GM23338 (cell line): ENCODE results near the gene SLC25A25. TPM values are rescaled to one million over a fixed set of nuclear protein-coding genes. Genes with fewer than 3 reads are reported as not detected.

Source experiments
- ATAC-seq: fragments of 200-7000 bp; cut with Tn5 transposase; 3 replicates; pipeline ENCODE4 v1.9.1; 2020
- DNase-seq: peaks from one replicate; pipeline ENCODE4 v3.0.0-alpha.2; 2015; ENCODE audit warnings: low spot score
- H2AFZ ChIP-seq: fragments of 200-600 bp; sonication (generic); 2 replicates; pipeline ENCODE4 v1.8.0; 2016; ENCODE audit warnings: antibody characterized with exemption, mild to moderate bottlenecking, moderate library complexity
- H3F3A ChIP-seq: fragments of 200-600 bp; sonication (generic); replicated peaks from 2 replicates; pipeline ENCODE4 v1.8.0; 2017; ENCODE audit warnings: antibody characterized with exemption, mixed run types, low read depth
- H3K27ac ChIP-seq: fragments of 200-600 bp; sonication (generic); 2 replicates; pipeline ENCODE4 v1.6.1; 2016; ENCODE audit warnings: low read depth
- H3K27me3 ChIP-seq: fragments of 200-600 bp; sonication (generic); 2 replicates; pipeline ENCODE4 v1.8.0; 2016; ENCODE audit warnings: mild to moderate bottlenecking, mixed run types, moderate library complexity; ENCODE audit not compliant: insufficient read depth
- H3K36me3 ChIP-seq: fragments of 200-600 bp; sonication (generic); 2 replicates; pipeline ENCODE4 v1.8.0; 2016; ENCODE audit warnings: mild to moderate bottlenecking; ENCODE audit not compliant: insufficient read depth
- H3K4me1 ChIP-seq: fragments of 200-600 bp; sonication (generic); 2 replicates; pipeline ENCODE4 v1.8.0; 2016; ENCODE audit warnings: mild to moderate bottlenecking, moderate library complexity; ENCODE audit not compliant: insufficient read depth
- H3K4me2 ChIP-seq: fragments of 200-600 bp; sonication (generic); 2 replicates; pipeline ENCODE4 v1.7.1; 2017; ENCODE audit warnings: mixed run types
- H3K4me3 ChIP-seq: fragments of 200-600 bp; sonication (generic); 2 replicates; pipeline ENCODE4 v1.6.1; 2016; ENCODE audit warnings: mixed run types
- H3K79me2 ChIP-seq: fragments of 200-600 bp; sonication (generic); replicated peaks from 2 replicates; pipeline ENCODE4 v1.8.0; 2017; ENCODE audit warnings: mild to moderate bottlenecking; ENCODE audit not compliant: insufficient read depth
- H3K9me2 ChIP-seq: fragments of 200-600 bp; sonication (generic); 2 replicates; pipeline ENCODE4 v1.8.0; 2017; ENCODE audit not compliant: insufficient read depth
- H4K20me1 ChIP-seq: fragments of 200-600 bp; sonication (generic); replicated peaks from 2 replicates; pipeline ENCODE4 v1.8.0; 2017; ENCODE audit warnings: mild to moderate bottlenecking; ENCODE audit not compliant: insufficient read depth
- H3K27ac Mint-ChIP-seq: 2 replicates; pipeline ENCODE4 v1.8.0; 2020; ENCODE audit warnings: inconsistent platforms, mild to moderate bottlenecking, moderate library complexity, mixed read lengths
- H3K27me3 Mint-ChIP-seq: 3 replicates; pipeline ENCODE4 v1.8.0; 2022; ENCODE audit warnings: low read depth, mild to moderate bottlenecking, moderate library complexity, mixed read lengths, inconsistent platforms; ENCODE audit not compliant: insufficient read depth, poor library complexity
- H3K36me3 Mint-ChIP-seq: 3 replicates; pipeline ENCODE4 v1.8.0; 2021; ENCODE audit warnings: low read depth, mild to moderate bottlenecking, inconsistent platforms, moderate library complexity, mixed read lengths
- H3K4me1 Mint-ChIP-seq: 3 replicates; pipeline ENCODE4 v1.8.0; 2020; ENCODE audit warnings: mild to moderate bottlenecking, inconsistent platforms, mixed read lengths
- H3K4me3 Mint-ChIP-seq: 3 replicates; pipeline ENCODE4 v1.8.0; 2021; ENCODE audit warnings: moderate library complexity, mild to moderate bottlenecking, inconsistent platforms, mixed read lengths
- H3K9me3 Mint-ChIP-seq: 3 replicates; pipeline ENCODE4 v1.8.0; 2020; ENCODE audit warnings: moderate library complexity, mild to moderate bottlenecking, inconsistent platforms, mixed read lengths
- CREB1 ChIP-seq: fragments of 250-450 bp; sonication (Bioruptor Pico); IDR thresholded peaks from 2 replicates; pipeline ENCODE4 v1.5.0; 2020; ENCODE audit warnings: low read depth, mild to moderate bottlenecking, moderate library complexity
- CTCF ChIP-seq, 2 experiments: fragments of 200-600 bp in 1 of 2; sonication (generic) in 1 of 2; conservative IDR thresholded peaks; 2 replicates each; pipeline versions ENCODE4 v1.5.1 to v1.6.1; 2016 to 2017; ENCODE audit warnings: antibody characterized with exemption in 2 of 2, low read depth in 2 of 2, mild to moderate bottlenecking in 2 of 2, moderate library complexity in 1 of 2
- JUNB ChIP-seq: IDR thresholded peaks from one replicate; pipeline ENCODE4 v1.6.1; 2016; ENCODE audit warnings: antibody characterized with exemption; ENCODE audit not compliant: unreplicated experiment
- NANOG ChIP-seq: IDR thresholded peaks from 2 replicates; pipeline ENCODE4 v1.6.1; 2016; ENCODE audit warnings: antibody characterized with exemption, borderline replicate concordance
- STAT1 ChIP-seq: IDR thresholded peaks from one replicate; pipeline ENCODE4 v1.6.1; 2016; ENCODE audit warnings: antibody characterized with exemption; ENCODE audit not compliant: unreplicated experiment
- ZNF114 ChIP-seq: fragments of 250-450 bp; sonication (Bioruptor Pico); IDR thresholded peaks from 2 replicates; pipeline ENCODE4 v1.5.0; 2020; ENCODE audit warnings: mild to moderate bottlenecking, moderate library complexity
- ZNF331 ChIP-seq: fragments of 250-450 bp; sonication (Bioruptor Pico); IDR thresholded peaks from 2 replicates; pipeline ENCODE4 v1.5.0; 2020; ENCODE audit warnings: low read depth, mild to moderate bottlenecking, moderate library complexity
- ZNF462 ChIP-seq: fragments of 250-450 bp; sonication (Bioruptor Pico); IDR thresholded peaks from 2 replicates; pipeline ENCODE4 v1.5.0; 2020; ENCODE audit warnings: mild to moderate bottlenecking, moderate library complexity
- polyA plus RNA-seq: library from polyadenylated mRNA; unstranded; fragments of >200 nt; fragmentation: Nextera tagmentation; extraction: Ambion mirVana; gene quantifications from 2 replicates; pipeline ENCODE4 v1.2.1, GENCODE V29; 2016
- total RNA-seq: library from RNA; depleted of rRNA; stranded (reverse); fragments of >200 nt; shearing (Covaris generic); gene quantifications from 2 replicates; pipeline ENCODE4 v1.2.3, GENCODE V29; 2014

Gene SLC25A25
- total and polyA plus RNA-seq, 2 experiments from 2014 or later: 7.1 to 27.0 TPM

GRCh38 chr9:128025736-128026135, 42.3 kb upstream of the SLC25A25 start (continued):
- TF ChIP-seq ZNF462: no peak
- no peak for TF ChIP-seq CREB1
- TF ChIP-seq CTCF (conservative IDR thresholded peaks at IDR 0.05; ENCODE audit: low read depth in 2 of 2): no peak
- TF ChIP-seq ZNF331 (CRISPR knock-in tag): no peak

GRCh38 chr9:128026255-128026772, 41.7 kb upstream of the SLC25A25 start:
- Mint-ChIP-seq H3K9me3 (no peaks in the 10 kb centered on the region), H3K4me1 (peaks cover 4% of the 10 kb centered on the region; the same call in 2 of the 3 replicates), H3K27ac (no peak overlapping the region), H3K36me3 (no peaks in the 10 kb centered on the region), H3K27me3 (peaks cover 10% of the 10 kb centered on the region), H3K4me3 (no peak overlapping the region)
- Histone ChIP-seq H4K20me1 (no peaks in the 10 kb centered on the region), H3K79me2 (no peaks in the 10 kb centered on the region), H3K36me3 (no peaks in the 10 kb centered on the region), H3K27ac (no peak overlapping the region), H3K4me3 (no peak overlapping the region), H3F3A (no peaks in the 10 kb centered on the region), H3K9me2 (no peaks in the 10 kb centered on the region), H2AFZ (no peak overlapping the region), H3K4me2 (no peak overlapping the region), H3K27me3 (no peaks in the 10 kb centered on the region), H3K4me1 (no peaks in the 10 kb centered on the region)
- ATAC-seq (no peak), DNase-seq (no peak)
- TF ChIP-seq ZNF462 (no peak), CREB1 (no peak), ZNF331 (CRISPR knock-in tag) (no peak), STAT1 (no peak), JUNB (no peak), NANOG (no peak), ZNF114 (no peak)
